Liver (tissue), 9 donors: ENCODE measurements around the gene SOX18. TPM values are rescaled to one million over a fixed set of nuclear protein-coding genes. Genes with fewer than 3 reads are reported as not detected.

Source experiments
- DNase-seq: peaks from one replicate; pipeline ENCODE4 v3.0.0-alpha.2; 2017; ENCODE audit warnings: low spot score
- H3K27ac ChIP-seq, 2 donors: one replicate each; pipeline ENCODE4 v1.7.0; 2013; ENCODE audit warnings: inconsistent platforms in 2 of 2, low read length in 2 of 2, control low read depth in 1 of 2, low read depth in 1 of 2, mild to moderate bottlenecking in 1 of 2
- H3K27me3 ChIP-seq, 4 donors: one replicate each; pipeline versions ENCODE4 v1.6.1 to v1.7.0; 2013; ENCODE audit warnings: low read length in 3 of 4, inconsistent platforms in 1 of 4, mild to moderate bottlenecking in 1 of 4, moderate library complexity in 1 of 4; ENCODE audit not compliant: control insufficient read depth in 4 of 4, insufficient read depth in 4 of 4
- H3K36me3 ChIP-seq, 4 donors: one replicate each; pipeline versions ENCODE4 v1.6.1 to v1.7.0; 2013; ENCODE audit warnings: low read length in 3 of 4, mild to moderate bottlenecking in 3 of 4, low read depth in 1 of 4, moderate library complexity in 1 of 4; ENCODE audit not compliant: control insufficient read depth in 4 of 4, insufficient read depth in 3 of 4
- H3K4me1 ChIP-seq, 4 donors: one replicate each; pipeline versions ENCODE4 v1.6.1 to v1.7.0; 2013; ENCODE audit warnings: low read length in 3 of 4, mild to moderate bottlenecking in 3 of 4, moderate library complexity in 1 of 4; ENCODE audit not compliant: control insufficient read depth in 4 of 4, insufficient read depth in 4 of 4
- H3K4me3 ChIP-seq, 3 donors: one replicate each; pipeline versions ENCODE4 v1.6.1 to v1.7.0; 2013; ENCODE audit warnings: low read length in 3 of 3, control low read depth in 1 of 3, low read depth in 1 of 3, mild to moderate bottlenecking in 1 of 3
- H3K9ac ChIP-seq, 2 donors: one replicate each; pipeline ENCODE4 v1.7.0; 2013; ENCODE audit warnings: low read length in 2 of 2, mild to moderate bottlenecking in 2 of 2, moderate library complexity in 2 of 2, control low read depth in 1 of 2, low read depth in 1 of 2
- H3K9me3 ChIP-seq, 4 donors: one replicate each; pipeline versions ENCODE4 v1.6.1 to v1.7.0; 2013; ENCODE audit warnings: low read length in 3 of 4; ENCODE audit not compliant: control insufficient read depth in 4 of 4
- ATF3 ChIP-seq: IDR thresholded peaks from 2 replicates; pipeline ENCODE4 v1.6.1; 2016; ENCODE audit warnings: antibody characterized with exemption
- CTCF ChIP-seq: fragments of 150-350 bp; IDR thresholded peaks from 2 replicates; pipeline ENCODE4 v1.5.1; 2017; ENCODE audit warnings: improper control_type of control experiment, low read depth, low read length; ENCODE audit not compliant: missing input control
- EGR1 ChIP-seq, 2 donors: IDR thresholded peaks; 2 replicates each; pipeline ENCODE4 v1.6.1; 2016 to 2018; ENCODE audit warnings: antibody characterized with exemption in 2 of 2, low read depth in 2 of 2
- FOXA1 ChIP-seq: IDR thresholded peaks from 2 replicates; pipeline ENCODE4 v1.6.1; 2016; ENCODE audit warnings: antibody characterized with exemption
- FOXA2 ChIP-seq: IDR thresholded peaks from 2 replicates; pipeline ENCODE4 v1.6.1; 2016; ENCODE audit warnings: antibody characterized with exemption
- GABPA ChIP-seq, 2 donors: IDR thresholded peaks in 1 of 2; conservative IDR thresholded peaks in 1 of 2; 2 replicates each; pipeline ENCODE4 v1.6.1; 2016; ENCODE audit warnings: antibody characterized with exemption in 2 of 2, mild to moderate bottlenecking in 1 of 2, moderate library complexity in 1 of 2
- HNF4A ChIP-seq, 2 donors: conservative IDR thresholded peaks; 2 replicates each; pipeline ENCODE4 v1.6.1; 2016; ENCODE audit warnings: antibody characterized with exemption in 2 of 2, mild to moderate bottlenecking in 2 of 2
- HNF4G ChIP-seq: IDR thresholded peaks from 2 replicates; pipeline ENCODE4 v1.6.1; 2016; ENCODE audit warnings: antibody characterized with exemption
- JUND ChIP-seq, 2 donors: IDR thresholded peaks; 2 replicates each; pipeline ENCODE4 v1.6.1; 2016; ENCODE audit warnings: antibody characterized with exemption in 2 of 2
- MAX ChIP-seq: IDR thresholded peaks from 2 replicates; pipeline ENCODE4 v1.6.1; 2016; ENCODE audit warnings: antibody characterized with exemption
- NR2F2 ChIP-seq: IDR thresholded peaks from 2 replicates; pipeline ENCODE4 v1.6.1; 2016; ENCODE audit warnings: antibody characterized with exemption
- RAD21 ChIP-seq, 2 donors: IDR thresholded peaks; 2 replicates each; pipeline ENCODE4 v1.6.1; 2016; ENCODE audit warnings: antibody characterized with exemption in 2 of 2, mild to moderate bottlenecking in 2 of 2
- REST ChIP-seq: IDR thresholded peaks from 2 replicates; pipeline ENCODE4 v1.6.1; 2016; ENCODE audit warnings: antibody characterized with exemption, mild to moderate bottlenecking
- RXRA ChIP-seq, 2 donors: IDR thresholded peaks; 2 replicates each; pipeline ENCODE4 v1.6.1; 2017 to 2018; ENCODE audit warnings: antibody characterized with exemption in 2 of 2, mild to moderate bottlenecking in 1 of 2
- SP1 ChIP-seq: IDR thresholded peaks from 2 replicates; pipeline ENCODE4 v1.6.1; 2018; ENCODE audit warnings: antibody characterized with exemption, mild to moderate bottlenecking
- TAF1 ChIP-seq: conservative IDR thresholded peaks from 2 replicates; pipeline ENCODE4 v1.6.1; 2016; ENCODE audit warnings: antibody characterized with exemption, mild to moderate bottlenecking
- YY1 ChIP-seq: IDR thresholded peaks from 2 replicates; pipeline ENCODE4 v1.6.1; 2016; ENCODE audit warnings: antibody characterized with exemption, mild to moderate bottlenecking
- ZBTB33 ChIP-seq: IDR thresholded peaks from 2 replicates; pipeline ENCODE4 v1.6.1; 2016; ENCODE audit warnings: antibody characterized with exemption
- WGBS: extraction: QIAGEN DNeasy Blood & Tissue Kit; methylation state at CpG from one replicate; pipeline ENCODE4 v1.1.7; 2013; 5-methylcytosine and 5-hydroxymethylcytosine counted together
- polyA plus RNA-seq, 2 donors: library from polyadenylated mRNA; stranded (reverse) in 1 of 2; unstranded in 1 of 2; fragments of 200-250 nt in 1 of 2; fragments of >200 nt in 1 of 2; fragmentation: Nextera tagmentation in 1 of 2; extraction: Ambion mirVana in 1 of 2; gene quantifications; one replicate each; pipeline versions ENCODE4 v1.2.1 to v1.2.3, GENCODE V29; 2013 to 2015
- total RNA-seq, 2 donors: library from RNA; depleted of rRNA; stranded (reverse); fragments of >200 nt; gene quantifications; one replicate each; pipeline ENCODE4 v1.2.3, GENCODE V29; 2014
- donor health status: healthy.
- donor health status: healthy.
- donor health status: healthy.
- donor health status: healthy.
- donor health status: healthy.

SOX18 gene
- total and polyA plus RNA-seq, 4 donors: 1.1 to 5.8 (median 2.6) TPM

GRCh38 chr20:64056889-64057627 lies 7.6 kb upstream of the SOX18 start (continued):
- no peak for TF ChIP-seq ZBTB33

GRCh38 chr20:64056639-64056888 lies 7.1 kb upstream of the SOX18 start:
- Histone ChIP-seq H3K36me3 (no peaks in the 10 kb centered on the region), H3K9ac (no peak overlapping the region), H3K4me3 (no peak overlapping the region), H3K27me3 (peaks cover 0 to 2% (median 0%) of the 10 kb centered on the region in 4 donors), H3K4me1 (peaks cover 0 to 17% (median 7%) of the 10 kb centered on the region in 4 donors), H3K27ac (peak overlapping the region; percentile 17 to 59), H3K9me3 (no peaks in the 10 kb centered on the region)
- 18% methylated on average over 7 of the region's 7 CpGs for WGBS
- no peak for DNase-seq
- TF ChIP-seq NR2F2 (peak; percentile 73), RXRA (IDR thresholded peaks at IDR 0.05) (peak in 1 of 2 donors; percentile 16), YY1 (no peak)

GRCh38 chr20:64055893-64056638 lies 6.6 kb upstream of the SOX18 start:
- DNase-seq: no peak
- no peak overlapping the region for H3K9ac ChIP-seq
- H3K9me3 ChIP-seq: no peaks in the 10 kb centered on the region
- WGBS: 35% methylated on average over 22 of the region's 22 CpGs
- H3K27ac ChIP-seq: peak overlapping the region; percentile 15 to 53
- H3K4me1 ChIP-seq: peaks cover 0 to 17% (median 7%) of the 10 kb centered on the region in 4 donors
- H3K4me3 ChIP-seq: no peak overlapping the region
- H3K36me3 ChIP-seq: no peaks in the 10 kb centered on the region
- TF ChIP-seq CTCF: no peak
- TF ChIP-seq NR2F2: no peak
- no peak for TF ChIP-seq HNF4G
- no peak for TF ChIP-seq RXRA (IDR thresholded peaks at IDR 0.05)
- TF ChIP-seq TAF1: no peak
- no peak for TF ChIP-seq REST
- no peak for TF ChIP-seq ATF3
- TF ChIP-seq YY1: no peak
- no peak for TF ChIP-seq GABPA (IDR thresholded peaks at IDR 0.05 in 1 of 2, conservative IDR thresholded peaks at IDR 0.05 in 1 of 2)
- no peak for TF ChIP-seq JUND (IDR thresholded peaks at IDR 0.05)
- TF ChIP-seq HNF4A (conservative IDR thresholded peaks at IDR 0.05): no peak
- TF ChIP-seq MAX: no peak
- TF ChIP-seq ZBTB33: no peak
- no peak for TF ChIP-seq FOXA1
- no peak for TF ChIP-seq SP1
- no peak for TF ChIP-seq RAD21 (IDR thresholded peaks at IDR 0.05)
- no peak for TF ChIP-seq EGR1 (IDR thresholded peaks at IDR 0.05; ENCODE audit: low read depth in 2 of 2)
- TF ChIP-seq FOXA2: no peak
- H3K27me3 ChIP-seq: peaks cover 0 to 2% (median under 1%) of the 10 kb centered on the region in 4 donors
